HG03442 (cell line): Measurements from ENCODE around the gene PLA2G12A.

Experiments used
- ATAC-seq: cut with Tn5 transposase; IDR thresholded peaks from one replicate; pipeline ENCODE4 v1.9.1; 2021; ENCODE audit warnings: mild to moderate bottlenecking, moderate library complexity; ENCODE audit not compliant: unreplicated experiment

PLA2G12A gene

GRCh38 chr4:109729718-109730618 lies at the start of gene PLA2G12A:
TSS of gene PLA2G12A (minus strand) at chr4:109730070. CDS start at chr4:109729809, 261 bp downstream.
- peak; percentile 85 for ATAC-seq

GRCh38 chr4:109764789-109765402 lies 35.0 kb upstream of the PLA2G12A start:
- ATAC-seq, result no peak

GRCh38 chr4:109764376-109764775 lies 34.5 kb upstream of the PLA2G12A start:
- ATAC-seq, result no peak

GRCh38 chr4:109760682-109761081 lies 30.8 kb upstream of the PLA2G12A start:
- no peak for ATAC-seq

GRCh38 chr4:109755656-109756055 lies 25.8 kb upstream of the PLA2G12A start:
- no peak for ATAC-seq

- no peak for ATAC-seq
Measured at GRCh38 chr4:109754093-109754857, 24.4 kb upstream of the PLA2G12A start.

GRCh38 chr4:109752525-109752924 lies 22.7 kb upstream of the PLA2G12A start:
- ATAC-seq, result no peak

GRCh38 chr4:109751852-109752251 lies 22.0 kb upstream of the PLA2G12A start:
- ATAC-seq, result no peak

- ATAC-seq, result no peak
Measured at GRCh38 chr4:109750652-109751244, 20.9 kb upstream of the PLA2G12A start.

- ATAC-seq, result no peak
Measured at GRCh38 chr4:109749388-109750082, 19.7 kb upstream of the PLA2G12A start.

GRCh38 chr4:109748114-109748513 lies 18.2 kb upstream of the PLA2G12A start:
- no peak for ATAC-seq

- ATAC-seq, result no peak
Measured at GRCh38 chr4:109746728-109747127, 16.9 kb upstream of the PLA2G12A start.

GRCh38 chr4:109745830-109746229 lies 16.0 kb upstream of the PLA2G12A start:
- no peak for ATAC-seq

GRCh38 chr4:109739547-109739946 lies 9.7 kb upstream of the PLA2G12A start:
- no peak for ATAC-seq

GRCh38 chr4:109738104-109738872 lies 8.4 kb upstream of the PLA2G12A start:
- no peak for ATAC-seq

- no peak for ATAC-seq
Measured at GRCh38 chr4:109735566-109736365, 5.9 kb upstream of the PLA2G12A start.

GRCh38 chr4:109733728-109734127 lies 3.9 kb upstream of the PLA2G12A start:
- no peak for ATAC-seq

- ATAC-seq, result no peak
Measured at GRCh38 chr4:109730619-109731545, 1.0 kb upstream of the PLA2G12A start.
